HAP-1 (cell line): Measurements from ENCODE around the gene AQP11.
A peak's percentile ranks its signal among the peaks of the same experiment; 100 is the strongest.
"Not testable (repeated sequence)": the region's sequence is repeated elsewhere in the genome, so short reads cannot be mapped to it uniquely, and the experiment has no call there.

ENCODE experiments used
- DNase-seq, 2 experiments: peaks; one replicate each; pipeline ENCODE4 v3.0.0-alpha.2; 2016 to 2020; ENCODE audit warnings: low spot score in 2 of 2
- H3K27me3 ChIP-seq: fragments of 250-450 bp; sonication (Bioruptor Pico); 2 replicates; pipeline ENCODE4 v1.5.1; 2020; ENCODE audit warnings: low read depth, mild to moderate bottlenecking, moderate library complexity
- H3K36me3 ChIP-seq: fragments of 250-450 bp; sonication (Bioruptor Pico); replicated peaks from 2 replicates; pipeline ENCODE4 v1.5.1; 2020; ENCODE audit warnings: mild to moderate bottlenecking
- H3K4me1 ChIP-seq: fragments of 250-450 bp; sonication (Bioruptor Pico); 2 replicates; pipeline ENCODE4 v1.5.1; 2020; ENCODE audit warnings: mild to moderate bottlenecking
- H3K4me3 ChIP-seq: fragments of 250-450 bp; sonication (Bioruptor Pico); 2 replicates; pipeline ENCODE4 v1.5.1; 2020; ENCODE audit warnings: mild to moderate bottlenecking, moderate library complexity
- H3K9me3 ChIP-seq: fragments of 250-450 bp; sonication (Bioruptor Pico); 2 replicates; pipeline ENCODE4 v1.5.1; 2020; ENCODE audit warnings: mild to moderate bottlenecking, moderate library complexity
- in situ Hi-C: fragments of 300-500 bp; cut with MboI; formaldehyde crosslinking; loops from 3 replicates; pipeline ENCODE4 v1.14.3; 2020; ENCODE audit warnings: low sequenced_read_pairs, inconsistent platforms, mixed read lengths

Gene AQP11

DNA sequence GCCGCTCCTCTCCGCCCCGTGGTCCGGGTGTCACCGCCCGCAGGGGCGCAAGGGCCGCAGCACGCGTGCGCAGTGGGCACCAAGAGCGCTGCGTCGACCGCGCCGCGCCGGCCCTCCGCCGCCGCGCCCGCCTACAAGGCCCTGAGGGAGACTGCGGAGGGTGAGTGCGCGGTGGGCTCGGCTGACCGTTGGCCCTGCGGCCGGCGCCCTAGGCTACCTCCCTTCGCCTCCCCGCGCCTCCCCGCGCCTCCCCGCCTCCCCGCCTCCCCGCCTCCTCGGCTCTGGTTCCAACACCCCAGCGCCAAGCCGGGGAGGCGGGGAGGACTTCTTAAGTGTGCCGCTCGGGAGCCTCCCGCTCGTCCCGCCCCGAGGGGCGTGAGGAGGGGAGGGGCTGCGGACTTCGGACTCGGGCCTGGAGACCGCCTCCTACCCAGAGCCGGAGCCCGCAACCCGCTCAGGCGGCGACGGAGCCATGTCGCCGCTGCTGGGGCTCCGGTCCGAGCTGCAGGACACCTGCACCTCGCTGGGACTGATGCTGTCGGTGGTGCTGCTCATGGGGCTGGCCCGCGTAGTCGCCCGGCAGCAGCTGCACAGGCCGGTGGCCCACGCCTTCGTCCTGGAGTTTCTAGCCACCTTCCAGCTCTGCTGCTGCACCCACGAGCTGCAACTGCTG lies at the start of gene AQP11:
Gene AQP11, plus strand, starts transcription at position 433 of the 673 bp plus-strand sequence. Its CDS starts 40 bp downstream, at position 473.
- H3K4me3 ChIP-seq: peak within 1 kb of the TSS; percentile 46
- peaks cover 15% of the 10 kb centered on the region for H3K4me1 ChIP-seq
- peaks cover 4% of the 10 kb centered on the region; the same call in 1 of the 2 replicates for H3K36me3 ChIP-seq
- no peaks in the 10 kb centered on the region for H3K9me3 ChIP-seq
- in situ Hi-C loops: no loop called here
- H3K27me3 ChIP-seq: no peaks in the 10 kb centered on the region
- peak; percentile 71 to 89 for DNase-seq

DNA sequence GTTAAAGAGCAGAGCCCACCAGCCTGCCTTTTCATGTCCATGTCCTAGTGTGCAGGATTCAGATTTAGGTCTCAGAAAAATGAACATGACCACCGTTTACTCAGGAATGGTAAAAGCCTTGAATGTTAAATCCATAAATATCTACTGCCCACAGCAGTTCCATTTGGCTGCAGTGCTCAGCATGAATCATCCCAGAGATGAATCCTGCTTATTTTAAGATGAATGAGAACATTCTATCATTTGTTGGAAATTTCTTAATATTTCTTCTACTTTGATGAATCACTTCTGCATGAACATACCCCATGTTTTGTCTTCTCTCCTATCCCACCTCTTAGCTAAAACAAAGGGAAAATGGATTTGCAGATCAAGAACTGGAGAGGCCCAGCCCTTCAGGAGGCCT lies 47.5 kb upstream of the AQP11 start:
- Histone ChIP-seq H3K4me1 (no peaks in the 10 kb centered on the region), H3K36me3 (no peaks in the 10 kb centered on the region), H3K4me3 (no peak overlapping the region), H3K27me3 (no peaks in the 10 kb centered on the region), H3K9me3 (no peaks in the 10 kb centered on the region)
- in situ Hi-C loops: no loop called here
- DNase-seq: no peak

DNA sequence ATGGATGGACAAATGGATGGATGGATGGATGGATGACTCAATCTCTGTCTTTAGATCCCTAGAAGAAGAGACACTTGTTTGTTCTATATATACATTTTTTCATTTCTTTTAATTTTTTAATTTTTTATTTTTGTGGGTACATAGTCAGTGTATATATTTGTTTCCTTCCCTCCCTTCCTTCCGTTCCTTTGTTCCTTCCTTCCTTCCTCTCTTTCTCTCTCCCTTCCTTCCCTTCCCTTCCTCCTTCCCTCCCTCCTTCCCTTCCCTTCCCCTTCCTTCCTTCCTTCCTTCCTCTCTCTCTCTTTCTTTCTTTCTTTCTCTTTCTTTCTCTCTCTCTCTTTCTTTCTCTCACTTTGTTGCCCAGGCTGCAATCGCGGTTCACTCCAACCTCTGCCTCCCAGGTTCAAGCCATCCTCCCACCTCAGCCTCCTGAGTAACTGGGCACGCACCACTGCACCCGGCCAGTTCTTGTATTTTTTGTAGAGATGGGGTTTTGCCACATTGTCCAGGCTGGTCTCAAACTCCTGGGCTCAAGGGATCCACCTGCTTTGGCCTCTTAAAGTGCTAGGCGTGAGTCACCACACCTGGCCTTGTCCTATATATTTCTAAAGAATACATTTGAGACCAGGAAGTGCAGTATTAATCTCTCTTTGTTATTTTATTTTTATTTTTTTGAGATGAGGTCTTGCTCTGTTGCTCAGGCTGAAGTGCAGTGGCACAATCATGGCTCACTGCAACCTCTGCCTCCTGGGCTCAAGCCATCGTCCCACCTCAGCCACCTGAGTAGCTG lies 42.5 kb upstream of the AQP11 start:
- Histone ChIP-seq H3K36me3 (no peaks in the 10 kb centered on the region), H3K4me1 (peaks cover 3% of the 10 kb centered on the region), H3K27me3 (no peaks in the 10 kb centered on the region), H3K4me3 (no peak overlapping the region), H3K9me3 (no peaks in the 10 kb centered on the region)
- in situ Hi-C loops: no loop called here
- no peak for DNase-seq

DNA sequence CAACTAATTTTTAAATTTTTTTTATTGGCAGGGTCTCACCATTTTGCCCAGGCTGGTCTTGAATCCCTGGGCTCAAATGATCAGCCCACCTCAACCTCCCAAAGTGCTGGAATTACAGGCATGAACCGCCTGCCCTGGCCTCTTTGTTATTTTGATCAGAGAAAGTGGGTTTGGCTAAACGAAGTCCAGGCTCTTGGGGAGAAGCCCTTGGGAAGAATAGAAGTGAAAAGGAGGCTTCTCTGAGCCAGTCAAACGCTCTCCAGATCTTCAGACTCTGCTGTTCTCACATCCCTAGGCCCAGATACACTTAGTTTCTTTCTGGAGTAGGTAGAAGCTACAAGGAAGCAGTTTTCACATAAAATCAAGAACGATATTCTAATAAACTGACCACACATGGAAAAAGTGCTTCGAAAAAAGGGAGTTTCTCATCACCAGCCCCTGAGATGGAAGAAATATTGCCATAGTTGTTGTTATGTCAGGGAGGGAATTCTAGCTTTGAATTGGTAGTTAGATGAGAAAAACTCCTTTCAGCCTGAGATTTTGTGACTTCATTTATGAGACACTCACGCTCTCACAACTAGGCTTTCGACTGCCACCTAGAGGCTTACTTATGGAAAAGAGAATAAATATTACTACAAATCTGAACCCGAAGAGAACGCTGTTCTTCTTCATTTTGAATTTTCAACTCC lies 41.7 kb upstream of the AQP11 start:
- no peaks in the 10 kb centered on the region for H3K9me3 ChIP-seq
- H3K27me3 ChIP-seq: no peaks in the 10 kb centered on the region
- in situ Hi-C loops: no loop called here
- H3K4me3 ChIP-seq: no peak overlapping the region
- H3K36me3 ChIP-seq: no peaks in the 10 kb centered on the region
- peaks cover 3% of the 10 kb centered on the region for H3K4me1 ChIP-seq
- peak; percentile 61 to 73 for DNase-seq

DNA sequence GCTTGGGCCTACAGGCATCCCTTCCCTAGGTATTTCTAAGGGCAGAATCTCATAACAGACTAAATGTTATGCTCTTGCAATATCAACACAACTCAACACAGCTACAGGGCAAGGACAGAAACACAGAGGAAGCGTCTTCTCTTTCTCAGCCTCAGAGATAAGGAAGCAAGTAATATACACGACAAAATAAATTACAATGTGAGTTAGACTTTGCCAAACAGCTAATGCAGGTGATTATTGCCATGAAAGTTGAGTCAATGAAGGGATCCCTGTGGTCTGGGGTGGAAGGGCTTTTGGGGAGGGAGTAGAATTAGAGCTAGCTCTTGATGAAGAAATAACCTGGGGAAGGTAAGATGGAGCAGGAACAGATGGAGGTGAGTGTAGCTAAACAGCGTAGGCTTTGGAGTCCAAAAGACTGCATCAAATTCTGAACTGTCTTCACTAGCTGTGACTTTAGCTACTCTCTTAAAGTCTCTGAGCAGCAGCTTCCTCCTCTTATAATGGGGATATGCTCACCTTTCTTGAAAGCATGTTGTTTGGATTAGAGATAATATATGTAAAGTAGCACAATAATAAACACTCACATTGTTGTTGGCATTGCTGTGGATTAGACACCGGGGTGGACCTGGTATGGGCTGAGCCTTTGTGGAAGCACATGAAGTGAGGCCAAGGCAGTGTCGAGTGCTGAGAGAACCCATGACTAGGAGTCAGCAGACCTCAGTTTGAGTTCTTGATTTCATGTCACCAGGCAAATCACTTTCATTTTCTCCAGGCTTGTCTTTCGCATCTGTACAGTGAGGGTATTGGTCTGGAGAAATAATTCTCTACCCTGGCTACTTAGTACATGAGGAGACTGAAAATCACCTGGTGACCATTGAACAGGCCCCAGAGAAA lies 41.0 kb upstream of the AQP11 start:
- Histone ChIP-seq H3K4me1 (peaks cover 3% of the 10 kb centered on the region), H3K4me3 (no peak overlapping the region), H3K27me3 (no peaks in the 10 kb centered on the region), H3K9me3 (no peaks in the 10 kb centered on the region), H3K36me3 (no peaks in the 10 kb centered on the region)
- no peak for DNase-seq
- in situ Hi-C loops: no loop called here

GRCh38 chr11:77551426-77551825 lies 38.3 kb upstream of the AQP11 start:
- H3K27me3 ChIP-seq, H3K9me3 ChIP-seq, H3K36me3 ChIP-seq, H3K4me3 ChIP-seq, DNase-seq, H3K4me1 ChIP-seq: not testable (repeated sequence)
- in situ Hi-C loops: loop anchor here (10.0 kb wide), 1 partner anchor 357 kb away; no protein-coding TSS in a partner anchor

DNA sequence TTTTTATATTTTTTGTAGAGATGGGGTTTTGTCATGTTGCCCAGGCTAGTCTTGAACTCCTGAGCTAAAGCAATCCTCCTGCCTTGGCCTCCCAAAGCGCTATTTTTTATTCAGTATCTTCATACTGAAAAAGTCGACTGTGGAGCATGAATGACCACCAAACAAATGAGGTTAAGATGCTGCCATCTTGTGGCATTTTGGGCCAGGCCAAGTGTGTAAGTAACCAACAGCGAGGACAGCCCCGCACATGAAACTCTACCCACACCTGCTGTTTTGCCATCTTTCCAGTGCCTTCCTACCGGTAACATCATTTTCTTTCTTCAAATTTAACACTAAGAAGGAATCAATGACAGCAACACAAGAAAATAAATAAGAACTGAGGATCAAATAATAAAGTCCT lies 32.2 kb upstream of the AQP11 start:
- peak; percentile 19 to 41 for DNase-seq
- in situ Hi-C loops: loop anchor here (10.0 kb wide), 1 partner anchor 363 kb away; no protein-coding TSS in a partner anchor

DNA sequence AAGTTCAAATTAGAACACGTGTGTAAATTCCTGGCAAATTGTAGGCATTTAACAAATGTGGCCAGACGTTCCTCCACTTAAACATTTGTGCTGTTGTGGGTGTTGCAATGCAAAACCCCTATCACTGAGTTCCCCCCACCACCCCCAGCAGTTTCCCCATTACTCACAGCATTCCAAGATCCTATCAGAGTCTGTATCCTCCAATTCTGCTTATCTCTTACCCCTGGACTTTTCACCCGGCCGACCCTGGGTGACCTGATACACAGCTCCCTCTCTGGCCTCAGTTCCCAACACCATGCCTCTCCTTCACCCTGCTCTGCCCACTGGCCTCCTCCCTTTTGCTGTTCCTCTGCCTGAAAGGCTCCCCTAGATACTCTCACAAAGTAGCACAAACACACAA lies 31.4 kb upstream of the AQP11 start:
- Histone ChIP-seq H3K36me3 (no peaks in the 10 kb centered on the region), H3K4me1 (no peaks in the 10 kb centered on the region), H3K4me3 (no peak overlapping the region), H3K9me3 (no peaks in the 10 kb centered on the region), H3K27me3 (no peaks in the 10 kb centered on the region)
- DNase-seq: no peak
- in situ Hi-C loops: loop anchor here (10.0 kb wide), 1 partner anchor 364 kb away; no protein-coding TSS in a partner anchor

More for the DNA sequence above, 32.2 kb upstream of the AQP11 start:
- no peak overlapping the region for H3K4me3 ChIP-seq
- no peaks in the 10 kb centered on the region for H3K27me3 ChIP-seq
- H3K4me1 ChIP-seq: no peaks in the 10 kb centered on the region
- no peaks in the 10 kb centered on the region for H3K36me3 ChIP-seq
- no peaks in the 10 kb centered on the region for H3K9me3 ChIP-seq

- DNase-seq: no peak
- in situ Hi-C loops: loop anchor here (10.0 kb wide), 1 partner anchor 365 kb away; no protein-coding TSS in a partner anchor
- Histone ChIP-seq H3K4me3 (no peak overlapping the region), H3K36me3 (no peaks in the 10 kb centered on the region), H3K9me3 (no peaks in the 10 kb centered on the region), H3K27me3 (no peaks in the 10 kb centered on the region), H3K4me1 (no peaks in the 10 kb centered on the region)
Observed at GRCh38 chr11:77559686-77560401, 29.9 kb upstream of the AQP11 start.

DNA sequence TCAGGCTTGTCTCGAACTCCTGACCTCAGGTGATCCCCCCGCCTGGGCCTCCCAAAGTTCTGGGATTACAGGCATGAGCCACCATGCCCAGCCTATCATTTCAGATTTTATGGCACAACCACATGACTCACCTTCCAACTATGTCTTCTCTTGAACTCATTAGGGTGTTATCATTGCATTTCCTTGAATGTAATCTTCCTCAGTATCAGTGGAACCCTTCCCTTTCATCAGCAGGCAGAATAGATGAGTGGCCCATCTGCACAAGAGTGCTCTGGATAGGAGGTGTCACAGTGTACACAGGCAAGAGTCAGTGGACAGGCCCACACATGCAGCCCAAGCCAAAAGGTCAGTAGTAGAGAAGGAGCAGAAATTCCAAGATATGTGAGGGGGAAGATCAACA lies 29.1 kb upstream of the AQP11 start:
- in situ Hi-C loops: no loop called here
- Histone ChIP-seq H3K27me3 (no peaks in the 10 kb centered on the region), H3K4me3 (no peak overlapping the region), H3K9me3 (no peaks in the 10 kb centered on the region), H3K36me3 (no peaks in the 10 kb centered on the region), H3K4me1 (no peaks in the 10 kb centered on the region)
- no peak for DNase-seq

DNA sequence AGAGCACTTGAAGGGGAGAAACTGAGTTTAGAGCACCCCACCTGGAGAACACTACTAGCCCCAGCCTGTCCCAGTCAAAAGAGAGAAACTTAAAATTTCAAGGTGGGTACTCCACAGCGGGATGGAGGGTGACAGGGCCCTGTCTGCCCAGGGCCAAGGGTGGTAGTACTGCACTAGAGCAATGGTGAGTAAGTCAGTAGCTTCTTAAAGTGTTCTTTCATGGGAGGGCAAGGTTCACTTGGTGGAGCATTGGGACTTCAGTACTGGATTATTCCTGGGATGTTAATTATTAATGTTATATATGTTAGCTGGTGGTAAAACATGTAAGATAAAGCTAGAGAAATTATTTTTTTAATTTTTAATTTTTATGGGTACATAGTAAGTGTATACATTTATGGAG lies 28.5 kb upstream of the AQP11 start:
- DNase-seq: no peak
- Histone ChIP-seq H3K27me3 (no peaks in the 10 kb centered on the region), H3K9me3 (no peaks in the 10 kb centered on the region)

GRCh38 chr11:77568306-77568705 lies 21.4 kb upstream of the AQP11 start:
- DNase-seq: no peak
- peaks cover 3% of the 10 kb centered on the region; the same call in 1 of the 2 replicates for H3K4me1 ChIP-seq
- H3K9me3 ChIP-seq: no peaks in the 10 kb centered on the region
- no peaks in the 10 kb centered on the region for H3K27me3 ChIP-seq
- H3K4me3 ChIP-seq: no peak overlapping the region
- H3K36me3 ChIP-seq: no peaks in the 10 kb centered on the region
- in situ Hi-C loops: no loop called here

More for the DNA sequence above, 28.5 kb upstream of the AQP11 start:
- in situ Hi-C loops: no loop called here
- Histone ChIP-seq H3K4me1 (no peaks in the 10 kb centered on the region), H3K36me3 (no peaks in the 10 kb centered on the region), H3K4me3 (no peak overlapping the region)
